GM19043 (cell line): ENCODE data around the gene HOXB5.

Source experiments
- ATAC-seq: cut with Tn5 transposase; IDR thresholded peaks from one replicate; pipeline ENCODE4 v1.9.1; 2021; ENCODE audit warnings: low read depth; ENCODE audit not compliant: unreplicated experiment

The HOXB5 gene

DNA sequence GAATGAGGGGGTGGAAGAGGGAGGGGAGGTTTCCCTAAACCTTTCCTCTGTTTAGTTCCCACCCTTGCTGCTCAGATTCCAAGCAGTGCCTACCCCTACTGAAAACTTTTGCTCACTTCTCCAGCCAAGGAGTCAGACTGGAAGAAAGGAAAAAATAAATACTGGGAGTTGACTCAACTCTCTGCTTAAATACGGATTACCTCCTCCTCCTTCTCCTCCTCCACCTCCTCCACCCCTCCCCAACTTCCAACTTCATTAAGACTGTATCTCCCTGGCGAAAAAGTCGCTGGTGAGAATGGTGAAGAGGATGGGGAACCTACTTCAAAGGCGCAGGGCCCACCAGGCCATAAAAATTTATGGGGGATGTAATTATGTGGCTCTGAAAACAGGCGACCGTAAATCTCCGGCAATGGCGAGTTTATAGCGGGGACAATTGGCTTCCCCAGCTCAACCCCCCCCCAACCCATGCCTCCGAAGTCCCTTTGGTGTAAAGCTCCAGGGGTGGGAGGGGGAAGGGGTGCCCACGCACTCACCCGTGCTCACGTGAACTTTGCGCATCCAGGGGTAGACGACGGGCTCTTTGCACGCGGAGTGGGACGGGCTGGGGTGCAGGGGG, 16.1 kb downstream of the HOXB5 start:
- no peak for ATAC-seq

DNA sequence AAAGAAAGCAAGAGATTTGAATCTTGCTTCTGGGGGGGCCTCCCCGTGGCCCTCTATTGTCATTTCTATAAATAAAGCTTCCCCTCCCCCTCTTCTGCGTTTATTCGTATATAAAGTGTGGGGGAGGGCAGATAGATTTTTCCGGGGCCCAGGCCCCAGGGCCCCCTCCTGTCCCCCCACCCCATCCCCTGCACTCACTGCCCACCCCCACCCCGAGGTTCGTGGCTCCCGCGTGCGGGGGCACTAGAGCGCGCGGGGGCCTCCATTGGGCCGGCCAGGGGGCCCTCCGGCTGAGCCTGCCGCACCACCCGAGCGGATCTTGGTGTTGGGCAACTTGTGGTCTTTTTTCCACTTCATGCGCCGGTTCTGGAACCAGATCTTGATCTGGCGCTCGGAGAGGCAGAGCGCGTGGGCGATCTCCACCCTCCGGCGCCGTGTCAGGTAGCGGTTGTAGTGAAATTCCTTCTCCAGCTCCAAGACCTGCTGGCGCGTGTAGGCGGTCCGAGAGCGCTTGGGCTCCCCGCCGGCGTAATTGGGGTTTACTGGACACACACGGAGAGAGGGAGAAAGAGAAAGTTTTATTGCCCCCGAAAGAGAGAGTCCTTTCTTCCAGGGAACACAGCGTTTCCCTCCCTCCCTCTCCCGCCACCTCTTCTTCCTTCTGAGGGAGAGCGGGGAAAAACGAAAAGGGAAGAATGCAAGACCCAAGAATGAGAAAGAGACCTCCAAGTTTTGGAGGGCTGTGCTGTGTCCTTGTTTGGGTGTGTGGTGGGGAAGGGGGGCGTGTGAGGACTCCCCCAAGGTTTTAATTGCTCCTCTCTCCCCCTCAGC, 16.9 kb downstream of the HOXB5 start:
- ATAC-seq = no peak

- no peak for ATAC-seq
Measured at GRCh38 chr17:48575673-48576478, 17.7 kb downstream of the HOXB5 start.

DNA sequence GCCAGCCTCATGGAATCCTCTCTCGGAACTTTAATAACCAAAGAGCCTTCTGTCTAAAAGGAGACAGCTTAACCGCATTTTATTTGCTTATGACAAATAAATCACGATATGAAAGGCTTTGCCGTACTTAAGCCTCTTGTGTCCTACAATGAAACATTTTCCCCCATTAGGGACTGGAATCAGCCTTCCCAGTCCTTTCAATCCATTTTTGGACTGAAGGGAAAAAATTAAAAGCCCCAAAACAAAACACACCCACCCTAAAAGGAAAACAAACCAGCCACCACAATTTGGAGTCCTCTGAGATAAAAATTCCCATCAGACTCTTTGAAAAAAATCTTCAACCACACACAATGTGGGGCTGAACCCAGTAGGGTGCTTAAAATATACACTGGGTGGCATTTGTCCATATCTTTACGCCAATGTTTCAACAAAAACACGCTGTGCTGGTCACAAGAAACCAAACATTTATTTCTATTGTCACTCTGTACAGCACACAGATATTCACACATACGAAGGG, 18.5 kb downstream of the HOXB5 start:
- ATAC-seq = no peak

DNA sequence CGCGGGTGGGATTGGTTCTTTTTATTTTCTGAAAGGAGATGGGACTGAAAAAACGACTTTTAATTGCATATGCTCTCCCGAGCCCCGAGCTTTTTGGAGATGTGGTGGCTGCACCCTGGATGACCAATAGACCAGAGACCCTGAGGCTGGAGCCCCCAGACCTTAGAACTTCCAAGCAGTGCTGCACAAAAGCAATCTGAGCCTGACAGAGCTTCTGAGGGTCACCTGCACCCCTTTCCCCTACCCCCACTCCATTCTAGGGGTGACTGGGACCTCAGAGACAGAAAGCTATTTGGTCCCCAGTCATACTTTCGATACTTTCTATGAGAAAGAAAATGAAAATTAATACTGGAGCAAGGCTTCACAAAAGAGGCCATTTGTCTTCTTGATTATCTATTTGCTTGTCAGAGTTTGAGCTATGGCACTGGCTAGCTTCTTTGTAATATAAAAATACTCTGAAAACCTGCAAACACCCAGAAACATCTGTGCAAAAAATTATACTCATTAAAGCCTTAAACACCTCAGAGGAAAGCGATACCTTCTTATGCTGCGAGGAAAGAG, 19.0 kb downstream of the HOXB5 start:
- ATAC-seq = no peak

DNA sequence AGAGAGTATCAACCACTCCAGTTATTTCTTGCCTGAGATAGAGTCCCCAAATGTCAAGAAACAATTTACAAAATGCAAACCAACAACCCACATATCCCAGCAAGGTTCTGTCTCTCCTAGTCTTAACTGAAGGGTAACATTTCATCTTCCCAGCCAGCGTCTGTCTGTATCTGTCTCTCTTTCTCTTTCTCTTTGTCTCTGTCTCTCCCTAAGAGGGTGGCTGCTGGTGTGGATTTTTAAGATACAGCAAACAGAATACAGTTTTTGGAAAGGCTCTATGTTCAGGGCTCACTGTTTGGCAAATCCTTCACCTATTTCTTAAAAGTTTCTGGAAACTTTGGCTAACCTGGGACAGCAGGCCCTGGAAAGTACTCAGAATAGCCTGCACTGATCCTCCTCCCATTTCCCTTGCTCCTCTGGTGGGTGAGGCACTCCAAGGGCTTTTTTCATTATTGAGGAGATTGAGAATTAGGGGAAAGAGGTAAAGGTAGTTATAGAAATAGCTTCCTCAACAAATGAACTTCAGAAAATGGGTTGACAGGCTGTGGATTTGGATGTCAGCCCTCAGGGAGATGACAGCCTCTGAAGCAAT, 21.7 kb downstream of the HOXB5 start:
- no peak for ATAC-seq

GRCh38 chr17:48571024-48571818, 22.4 kb downstream of the HOXB5 start:
- ATAC-seq = no peak

DNA sequence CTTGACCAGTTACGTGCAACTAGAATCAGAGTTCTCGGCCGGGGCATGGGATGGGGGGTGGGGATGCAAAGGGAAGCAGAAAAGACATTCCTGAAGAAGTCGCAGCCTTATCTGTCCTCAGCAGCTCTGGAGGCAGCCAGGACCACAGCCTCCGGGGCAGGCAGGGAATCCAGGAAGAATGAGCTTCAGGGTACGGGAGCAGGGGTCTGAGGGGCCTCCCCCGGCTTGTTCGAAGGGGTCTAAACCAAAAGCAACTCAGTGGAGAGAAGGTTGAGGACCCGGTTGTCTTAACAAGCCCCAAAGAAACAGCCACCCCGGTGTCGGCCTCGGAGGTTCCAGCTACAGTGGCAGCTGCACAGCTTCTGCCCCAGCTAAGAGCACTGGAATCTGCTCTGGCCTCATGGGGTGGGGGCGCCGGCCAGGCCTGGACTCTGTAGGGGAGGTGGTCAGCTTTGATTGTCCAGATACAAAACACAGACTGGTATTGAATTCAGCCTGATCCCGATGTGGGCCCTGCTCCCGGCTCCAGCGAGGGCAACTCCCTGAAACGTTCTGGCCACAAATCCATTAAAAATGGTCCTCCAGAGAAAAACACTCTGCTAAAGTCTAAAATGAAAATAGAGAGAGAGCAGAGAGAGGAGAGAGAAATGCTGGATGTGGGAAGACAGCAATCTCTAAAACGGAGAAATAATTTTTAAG, 23.1 kb downstream of the HOXB5 start:
- no peak for ATAC-seq

- no peak for ATAC-seq
Measured at GRCh38 chr17:48569674-48570324, 23.8 kb downstream of the HOXB5 start.

GRCh38 chr17:48569240-48569582, 24.4 kb downstream of the HOXB5 start:
- ATAC-seq = no peak

DNA sequence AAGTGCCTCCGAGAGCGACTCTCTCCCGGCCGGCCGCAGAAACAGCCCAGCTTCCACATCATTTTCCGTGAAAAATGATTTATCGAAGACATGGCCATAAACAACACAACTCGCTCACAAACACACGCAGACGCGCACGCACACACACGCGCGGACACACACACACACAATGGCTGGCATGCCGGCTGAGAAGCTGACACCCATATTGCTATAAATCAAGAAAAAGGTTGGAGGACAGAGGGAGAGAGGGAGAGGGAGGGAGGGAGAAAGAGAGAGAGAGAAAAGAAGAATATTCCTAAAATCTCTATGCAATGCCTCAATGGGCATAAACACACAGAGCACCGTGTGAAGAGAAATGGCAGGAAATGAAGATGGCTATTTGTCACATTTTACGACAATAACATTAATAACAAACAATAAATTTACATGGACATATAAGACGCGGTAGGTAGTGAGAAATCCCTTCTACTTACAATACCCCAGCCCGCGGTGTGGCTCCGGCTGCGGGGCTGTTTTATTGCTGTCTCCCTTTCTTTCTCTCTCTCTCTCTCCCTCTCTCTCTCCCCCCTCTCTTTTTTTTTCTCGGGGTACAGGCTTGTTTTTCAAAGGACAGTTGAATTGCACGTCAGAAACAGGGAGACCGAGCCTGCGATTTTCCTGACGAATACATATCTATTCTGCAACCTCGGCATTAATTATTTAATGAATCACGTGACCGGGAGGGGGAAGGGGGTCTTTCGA, 24.9 kb downstream of the HOXB5 start:
- no peak for ATAC-seq

- no peak for ATAC-seq
Measured at GRCh38 chr17:48567646-48568354, 25.8 kb downstream of the HOXB5 start.

GRCh38 chr17:48567209-48567608, 26.4 kb downstream of the HOXB5 start:
- no peak for ATAC-seq

- no peak for ATAC-seq
Measured at GRCh38 chr17:48566717-48567116, 26.9 kb downstream of the HOXB5 start.

DNA sequence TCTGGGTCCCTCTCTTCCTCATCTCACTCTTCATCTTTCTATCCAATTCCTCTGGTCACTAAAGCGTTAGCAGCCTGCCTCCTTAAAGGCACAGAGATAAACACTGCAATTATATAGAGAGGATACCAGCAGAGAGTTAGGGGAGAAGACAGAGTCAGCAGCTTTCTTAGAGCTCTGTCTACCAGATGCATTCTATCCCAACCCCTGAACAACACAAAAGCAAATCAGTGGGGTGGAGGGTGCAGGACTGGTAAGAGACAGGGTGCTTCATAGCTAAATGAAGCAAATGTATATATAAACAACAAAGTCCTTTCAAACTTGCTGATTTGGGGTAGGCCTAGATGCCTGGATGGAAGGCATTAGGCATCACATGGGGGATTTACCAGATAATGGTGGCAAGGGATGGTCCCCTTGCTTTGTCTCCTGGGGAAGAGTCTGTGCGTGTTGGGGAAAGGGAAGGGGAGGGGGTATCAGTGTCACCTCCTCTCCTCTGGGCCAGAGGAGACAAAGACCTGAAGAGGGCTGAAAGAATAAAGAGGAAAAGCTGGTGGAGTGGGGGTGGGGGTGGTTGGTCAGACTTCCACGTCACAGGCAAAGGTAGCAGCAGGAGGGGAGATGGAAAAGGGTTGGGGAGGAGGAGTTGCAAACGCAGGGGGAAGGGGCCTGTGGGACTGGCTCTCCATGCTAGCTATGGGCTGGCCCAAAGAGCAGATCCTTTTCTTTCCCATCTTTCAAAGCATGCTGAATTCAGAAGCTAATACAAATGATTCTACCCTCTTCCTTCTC, 27.5 kb downstream of the HOXB5 start:
- ATAC-seq = no peak

- no peak for ATAC-seq
Measured at GRCh38 chr17:48565022-48565554, 28.5 kb downstream of the HOXB5 start.
